ENCODE data around the gene L3MBTL4. TPM values are rescaled to one million over a fixed set of nuclear protein-coding genes. Genes with fewer than 3 reads are reported as not detected.
A peak's percentile ranks its signal among the peaks of the same experiment; 100 is the strongest.

L3MBTL4 gene
- total and polyA plus RNA-seq, 8 donors: 2.5 to 15.1 (median 6.4) TPM

GRCh38 chr18:5979971-5980457, 434.7 kb downstream of the L3MBTL4 start:
- no peaks in the 10 kb centered on the region for H3K9me3 ChIP-seq
- no peaks in the 10 kb centered on the region for H3K27me3 ChIP-seq
- no peak for DNase-seq
- no peaks in the 10 kb centered on the region for H3K36me3 ChIP-seq
- WGBS, 2 donors: 91 to 95% methylated on average over 9 of the region's 9 CpGs
- no peak for FAIRE-seq
- TF ChIP-seq CTCF (IDR thresholded peaks at IDR 0.05): no peak
- H3K27ac ChIP-seq: no peak overlapping the region
- intact Hi-C loops (cut with DNase I): no loop called here
- no peak overlapping the region for H3K4me3 ChIP-seq
- no peak for ATAC-seq
- no peaks in the 10 kb centered on the region for H3K4me1 ChIP-seq

DNA sequence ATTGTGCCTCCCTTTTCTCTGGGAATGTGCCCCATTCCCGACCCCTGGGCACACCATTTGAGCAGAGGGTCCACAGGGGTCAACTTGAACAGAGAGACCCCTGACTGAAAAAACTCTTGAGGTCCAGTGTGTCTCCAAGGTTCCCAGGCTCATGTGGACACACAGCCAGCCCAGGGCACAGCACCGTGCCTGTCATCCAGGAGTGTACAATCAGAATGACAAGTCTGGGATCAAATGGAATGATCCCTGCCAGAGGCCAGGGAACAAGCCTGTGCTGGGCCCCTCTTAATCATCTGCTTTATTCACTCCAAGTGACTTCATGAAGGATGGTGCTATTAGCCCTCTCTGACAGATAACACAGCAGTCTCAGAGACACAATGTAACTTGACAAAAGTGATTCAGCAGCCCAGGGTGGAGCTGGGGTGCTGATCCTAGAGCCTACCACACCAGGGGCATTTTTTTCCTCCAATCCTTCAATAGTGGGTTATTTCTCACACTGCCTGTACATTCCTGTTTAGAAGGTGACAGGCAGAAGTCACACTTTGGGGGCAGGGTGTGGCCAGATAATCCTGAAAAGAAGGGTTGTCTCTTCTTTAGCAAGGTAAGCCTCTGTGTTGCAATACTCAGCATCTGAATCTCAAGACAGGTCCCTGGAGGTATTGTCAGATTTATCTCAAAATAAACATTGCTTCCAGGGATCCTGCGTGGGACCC, 435.4 kb downstream of the L3MBTL4 start:
- Histone ChIP-seq H3K9me3 (no peaks in the 10 kb centered on the region), H3K36me3 (no peaks in the 10 kb centered on the region), H3K4me1 (no peaks in the 10 kb centered on the region), H3K4me3 (no peak overlapping the region), H3K27ac (no peak overlapping the region), H3K27me3 (no peaks in the 10 kb centered on the region)
- no peak for ATAC-seq
- DNase-seq: no peak
- FAIRE-seq: no peak
- WGBS, 2 donors: 54 to 62% methylated on average over 3 of the region's 3 CpGs
- intact Hi-C loops (cut with DNase I): no loop called here
- no peak for TF ChIP-seq CTCF (IDR thresholded peaks at IDR 0.05)

DNA sequence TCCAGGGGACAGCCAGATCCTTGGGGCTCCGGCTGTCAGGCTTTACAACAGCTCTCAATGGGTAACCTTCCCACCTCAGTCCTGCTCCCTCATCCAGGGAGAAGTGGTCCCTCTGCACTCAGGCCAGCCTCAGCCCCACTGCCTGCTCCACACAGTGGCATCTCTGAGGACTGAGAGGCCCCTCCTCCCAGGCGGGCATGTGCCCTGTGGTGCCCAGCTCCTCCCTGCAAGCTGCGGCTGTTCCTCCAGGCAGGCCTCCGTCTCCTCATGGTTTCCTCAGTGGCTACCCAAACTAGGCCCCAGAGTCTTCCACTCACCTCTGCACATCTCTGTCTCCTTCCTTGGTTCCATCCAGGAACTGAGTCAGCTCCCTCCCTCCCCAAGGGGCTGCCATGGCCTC, 437.7 kb downstream of the L3MBTL4 start:
- DNase-seq (no peak), FAIRE-seq (no peak), ATAC-seq (no peak)
- Histone ChIP-seq H3K9me3 (no peaks in the 10 kb centered on the region), H3K4me3 (no peak overlapping the region), H3K4me1 (no peaks in the 10 kb centered on the region), H3K36me3 (no peaks in the 10 kb centered on the region), H3K27ac (no peak overlapping the region), H3K27me3 (no peaks in the 10 kb centered on the region)
- no peak for TF ChIP-seq CTCF (IDR thresholded peaks at IDR 0.05)
- intact Hi-C loops (cut with DNase I): no loop called here
- WGBS, 2 donors: 91 to 92% methylated on average over 4 of the region's 4 CpGs

- no peaks in the 10 kb centered on the region for H3K9me3 ChIP-seq
- FAIRE-seq (no peak), ATAC-seq (peak in 1 of 4 donors; percentile 47), DNase-seq (no peak)
- H3K4me1 ChIP-seq: no peaks in the 10 kb centered on the region
- intact Hi-C loops (cut with DNase I): no loop called here
- no peaks in the 10 kb centered on the region for H3K27me3 ChIP-seq
- 65 to 68% methylated on average over 10 of the region's 10 CpGs for WGBS, 2 donors
- H3K36me3 ChIP-seq: no peaks in the 10 kb centered on the region
- H3K4me3 ChIP-seq: no peak overlapping the region
- no peak overlapping the region for H3K27ac ChIP-seq
- TF ChIP-seq CTCF (IDR thresholded peaks at IDR 0.05): no peak
These were observed 439.4 kb downstream of the L3MBTL4 start for GRCh38 chr18:5975111-5976002.
